ENCODE results near the gene QPRT.

Gene QPRT

GRCh38 chr16:29668267-29668666 is 10.7 kb upstream of the QPRT start:
- H3K27ac ChIP-seq, result no peak overlapping the region
- no peak for TF ChIP-seq CTCF (conservative IDR thresholded peaks at IDR 0.05; ENCODE audit: low read depth)
- ChIA-PET CTCF (no interaction called here), POLR2A (ENCODE audit: low non-redundant PET) (no interaction called here)
- DNase-seq (ENCODE audit: low spot score), result no peak

- no peak for DNase-seq (ENCODE audit: low spot score)
- no peak for TF ChIP-seq CTCF (conservative IDR thresholded peaks at IDR 0.05; ENCODE audit: low read depth)
- no peak overlapping the region for H3K27ac ChIP-seq
- CTCF ChIA-PET, result no interaction called here
- POLR2A ChIA-PET (ENCODE audit: low non-redundant PET), result no interaction called here
Observed at GRCh38 chr16:29673501-29673900, 5.5 kb upstream of the QPRT start.

GRCh38 chr16:29674188-29674587 is 4.8 kb upstream of the QPRT start:
- DNase-seq (ENCODE audit: low spot score), result no peak
- ChIA-PET CTCF (interaction anchor here (0.6 kb wide), 1 partner anchor 13 kb away, joined by 4 read pairs; no protein-coding TSS in a partner anchor), POLR2A (ENCODE audit: low non-redundant PET) (no interaction called here)
- TF ChIP-seq CTCF (conservative IDR thresholded peaks at IDR 0.05; ENCODE audit: low read depth), result no peak
- H3K27ac ChIP-seq, result no peak overlapping the region

- ChIA-PET CTCF (interaction anchor here (0.6 kb wide), 1 partner anchor 448 kb away, joined by 4 read pairs; no protein-coding TSS in a partner anchor), POLR2A (ENCODE audit: low non-redundant PET) (no interaction called here)
- TF ChIP-seq CTCF (conservative IDR thresholded peaks at IDR 0.05; ENCODE audit: low read depth), result no peak
- peak; percentile 28 for DNase-seq (ENCODE audit: low spot score)
- H3K27ac ChIP-seq, result no peak overlapping the region
Observed at GRCh38 chr16:29675811-29676643, 3.0 kb upstream of the QPRT start.

GRCh38 chr16:29676989-29677785 is 1.8 kb upstream of the QPRT start:
- CTCF ChIA-PET, result interaction anchor here (0.6 kb wide), 2 partner anchors 355 to 447 kb away, joined by 3 to 4 read pairs; no protein-coding TSS in a partner anchor
- no peak for TF ChIP-seq CTCF (conservative IDR thresholded peaks at IDR 0.05; ENCODE audit: low read depth)
- no peak overlapping the region for H3K27ac ChIP-seq
- DNase-seq (ENCODE audit: low spot score), result no peak
- POLR2A ChIA-PET (ENCODE audit: low non-redundant PET), result no interaction called here

GRCh38 chr16:29680180-29680598 is 1.2 kb downstream of the QPRT start:
- DNase-seq (ENCODE audit: low spot score), result no peak
- H3K27ac ChIP-seq, result no peak overlapping the region
- TF ChIP-seq CTCF (conservative IDR thresholded peaks at IDR 0.05; ENCODE audit: low read depth), result no peak
- POLR2A ChIA-PET (ENCODE audit: low non-redundant PET), result no interaction called here
- CTCF ChIA-PET, result no interaction called here

Measured in RWPE1 (cell line).